ENCODE measurements around the gene HVCN1. TPM values are rescaled to one million over a fixed set of nuclear protein-coding genes. Genes with fewer than 3 reads are reported as not detected.

The HVCN1 gene
- total and polyA plus RNA-seq, 2 of the 13 experiments (the other 11 are each of a cell fraction or from before 2014, with no cell fraction given): 0.49 to 1.3 TPM

- Histone ChIP-seq H3K79me2 (ENCODE audit: insufficient read depth, low read length) (no peaks in the 10 kb centered on the region), H2AFZ (ENCODE audit: low read length) (no peak overlapping the region), H3K9ac (ENCODE audit: insufficient read depth, low read depth, low read length) (no peak overlapping the region), H3K27me3 (ENCODE audit: control insufficient read depth in 1 of 2, insufficient read depth in 2 of 2, low read length in 2 of 2) (peaks cover 5 to 44% of the 10 kb centered on the region in 2 experiments), H4K20me1 (ENCODE audit: insufficient read depth, low read length) (no peaks in the 10 kb centered on the region), H3K36me3 (replicated peaks in 1 of 2; ENCODE audit: control insufficient read depth in 1 of 2, insufficient read depth in 2 of 2, low read length in 2 of 2) (no peaks in the 10 kb centered on the region), H3K4me2 (ENCODE audit: low read depth, low read length) (peak overlapping the region; percentile 91; the same call in 1 of the 2 replicates), H3K4me1 (ENCODE audit: insufficient read depth, low read length) (peaks cover 11% of the 10 kb centered on the region), H3K27ac (ENCODE audit: extremely low read length, insufficient read depth, low read length) (no peak overlapping the region), H3K9me3 (ENCODE audit: low read length) (no peaks in the 10 kb centered on the region), H3K4me3 (replicated peaks in 1 of 3; ENCODE audit: insufficient read depth in 1 of 3, low read depth in 2 of 3, low read length in 3 of 3) (no peak overlapping the region)
- in situ Hi-C loops (cut with HindIII; ENCODE audit: extremely low pct_ligation_motif_present, low pct_unique_long_range_greater_than_20kb): no loop called here
- intact Hi-C loops (cut with micrococcal nuclease; ENCODE audit: unreplicated experiment): no loop called here
- 78% methylated on average over 14 of the region's 15 CpGs for WGBS (ENCODE audit: low lambda C conversion rate)
- no peak for TF ChIP-seq ZNF10 (CRISPR knock-in tag; IDR thresholded peaks at IDR 0.05; ENCODE audit: borderline replicate concordance, low read depth)
- TF ChIP-seq CHCHD3 (CRISPR knock-in tag; IDR thresholded peaks at IDR 0.05): no peak
- no peak for TF ChIP-seq IRX3 (CRISPR knock-in tag; IDR thresholded peaks at IDR 0.05; ENCODE audit: borderline replicate concordance, low read depth)
- TF ChIP-seq IKZF4 (CRISPR knock-in tag; IDR thresholded peaks at IDR 0.05; ENCODE audit: borderline replicate concordance, low read depth, not compliant biosample characterization): no peak
- no peak for TF ChIP-seq ZNF17 (CRISPR knock-in tag; IDR thresholded peaks at IDR 0.05)
- TF ChIP-seq MLLT10 (CRISPR knock-in tag; IDR thresholded peaks at IDR 0.05): no peak
- TF ChIP-seq SP140L (CRISPR knock-in tag; IDR thresholded peaks at IDR 0.05; ENCODE audit: borderline replicate concordance): no peak
- no peak for TF ChIP-seq MEIS1 (CRISPR knock-in tag; IDR thresholded peaks at IDR 0.05; ENCODE audit: borderline replicate concordance)
- no peak for TF ChIP-seq TERF1 (CRISPR knock-in tag; IDR thresholded peaks at IDR 0.05)
- TF ChIP-seq ZNF891 (CRISPR knock-in tag; IDR thresholded peaks at IDR 0.05): no peak
- TF ChIP-seq ATF4 (CRISPR knock-in tag; IDR thresholded peaks at IDR 0.05): no peak
- TF ChIP-seq CREB3 (CRISPR knock-in tag; IDR thresholded peaks at IDR 0.05): no peak
- no peak for TF ChIP-seq HOMEZ (CRISPR knock-in tag; IDR thresholded peaks at IDR 0.05; ENCODE audit: low read depth)
- ChIA-PET CTCF (ENCODE audit: low intra/inter-chr PET ratio, low total read pairs) (no interaction called here), POLR2A (no interaction called here)
- ATAC-seq (no peak), FAIRE-seq (no peak), DNase-seq (ENCODE audit: low spot score) (no peak)
- BruUV-seq (replicated peaks): no TSS peak
Measured at GRCh38 chr12:110687396-110688169, 1.3 kb downstream of the HVCN1 start.
